H1 (cell line): ENCODE measurements around the gene PTPRE. TPM values are rescaled to one million over a fixed set of nuclear protein-coding genes. Genes with fewer than 3 reads are reported as not detected.

ENCODE experiments used
- CTCF ChIA-PET: fragments of 300-600 bp; sonication (Branson Sonifier 250); formaldehyde crosslinking; loops from one replicate; lab custom pipeline; 2021; ENCODE audit not compliant: partially characterized antibody; lab: Charles Lee
- POLR2A ChIA-PET: fragments of 300-600 bp; sonication (Branson Sonifier 250); formaldehyde crosslinking; loops from one replicate; lab custom pipeline; 2021; ENCODE audit warnings: inconsistent platforms; ENCODE audit not compliant: partially characterized antibody; lab: Charles Lee
- DNase-seq, 2 experiments: peaks; one replicate each; pipeline versions ENCODE4 v3.0.0 to v3.0.0-alpha.2; 2010 to 2022; ENCODE audit warnings: low spot score in 2 of 2, low read depth in 1 of 2, mixed read lengths in 1 of 2
- FAIRE-seq: peaks from 2 replicates; lab custom pipeline; 2011; peaks lifted over from hg19 to GRCh38; lab: Jason Lieb, UNC
- H2AFZ ChIP-seq: 2 replicates; pipeline ENCODE4 v1.8.1; 2012; ENCODE audit warnings: low read length, inconsistent platforms
- H2AK5ac ChIP-seq: 2 replicates; pipeline ENCODE4 v1.6.1; 2013; ENCODE audit warnings: low read depth, low read length
- H2BK120ac ChIP-seq: replicated peaks from 2 replicates; pipeline ENCODE3; 2013; ENCODE audit warnings: low read depth, low read length, inconsistent platforms
- H2BK12ac ChIP-seq: 2 replicates; pipeline ENCODE4 v1.6.1; 2013; ENCODE audit warnings: low read depth, low read length
- H2BK15ac ChIP-seq: 2 replicates; pipeline ENCODE4 v1.6.1; 2013; ENCODE audit warnings: low read length
- H2BK20ac ChIP-seq: 2 replicates; pipeline ENCODE4 v1.6.1; 2013; ENCODE audit warnings: low read length
- H2BK5ac ChIP-seq: 2 replicates; pipeline ENCODE4 v1.6.1; 2013; ENCODE audit warnings: low read depth, low read length
- H3K14ac ChIP-seq: 2 replicates; pipeline ENCODE4 v1.6.1; 2013; ENCODE audit warnings: inconsistent platforms; ENCODE audit not compliant: insufficient read length
- H3K18ac ChIP-seq: 2 replicates; pipeline ENCODE4 v1.6.1; 2013; ENCODE audit warnings: low read length; ENCODE audit errors: extremely low read depth
- H3K23ac ChIP-seq: 2 replicates; pipeline ENCODE4 v1.6.1; 2013; ENCODE audit warnings: inconsistent platforms; ENCODE audit not compliant: insufficient read length
- H3K23me2 ChIP-seq: 2 replicates; pipeline ENCODE4 v1.6.1; 2013; ENCODE audit warnings: low read depth, low read length
- H3K27ac ChIP-seq: 2 replicates; pipeline ENCODE4 v1.6.1; 2011; ENCODE audit warnings: low read depth, low read length, inconsistent platforms
- H3K27me3 ChIP-seq, 4 experiments: replicated peaks in 1 of 4; 1 replicate in 1 of 4; 2 replicates in 3 of 4; pipeline versions ENCODE4 v1.6.1 to v1.8.1; 2011 to 2013; ENCODE audit warnings: low read length in 3 of 4, mild to moderate bottlenecking in 3 of 4, inconsistent platforms in 2 of 4, mixed read lengths in 2 of 4, moderate library complexity in 1 of 4; ENCODE audit not compliant: control insufficient read depth in 3 of 4, insufficient read depth in 3 of 4; ENCODE audit errors: extremely low read depth in 1 of 4
- H3K36me3 ChIP-seq, 4 experiments: 2 replicates each; pipeline versions ENCODE4 v1.6.1 to v1.8.1; 2011 to 2013; ENCODE audit warnings: mild to moderate bottlenecking in 4 of 4, low read length in 3 of 4, moderate library complexity in 2 of 4, control low read depth in 1 of 4, inconsistent platforms in 1 of 4; ENCODE audit not compliant: insufficient read depth in 4 of 4, control insufficient read depth in 2 of 4
- H3K4ac ChIP-seq: replicated peaks from 2 replicates; pipeline ENCODE3; 2013; ENCODE audit warnings: low read length, low read depth, mixed read lengths, inconsistent platforms; ENCODE audit not compliant: insufficient read length
- H3K4me1 ChIP-seq, 4 experiments: replicated peaks in 1 of 4; 1 replicate in 1 of 4; 2 replicates in 3 of 4; pipeline versions ENCODE4 v1.6.1 to v1.8.1; 2011 to 2013; ENCODE audit warnings: low read length in 3 of 4, inconsistent platforms in 2 of 4, mixed read lengths in 1 of 4; ENCODE audit not compliant: insufficient read depth in 4 of 4, control insufficient read depth in 3 of 4
- H3K4me2 ChIP-seq, 2 experiments: 2 replicates each; pipeline versions ENCODE4 v1.6.1 to v1.8.1; 2011 to 2013; ENCODE audit warnings: low read depth in 2 of 2, low read length in 2 of 2, control low read depth in 1 of 2, inconsistent platforms in 1 of 2, mild to moderate bottlenecking in 1 of 2; ENCODE audit not compliant: insufficient read depth in 1 of 2
- H3K4me3 ChIP-seq, 4 experiments: fragments of 200-600, 300-600 bp in 1 of 4; sonication (generic), shearing (Covaris generic), sonication (Bioruptor Twin) in 1 of 4; 2 replicates each; pipeline versions ENCODE4 v1.5.1 to v1.8.1; 2011 to 2016; ENCODE audit warnings: low read length in 4 of 4, low read depth in 3 of 4, control low read depth in 2 of 4, inconsistent platforms in 2 of 4, mild to moderate bottlenecking in 2 of 4, mixed read lengths in 1 of 4, moderate library complexity in 1 of 4; ENCODE audit not compliant: insufficient read depth in 2 of 4; ENCODE audit errors: extremely low read depth in 1 of 4
- H3K56ac ChIP-seq: replicated peaks from 2 replicates; pipeline ENCODE3; 2013; ENCODE audit warnings: low read depth, mild to moderate bottlenecking, mixed read lengths, low read length, inconsistent platforms; ENCODE audit not compliant: insufficient read length
- H3K79me1 ChIP-seq: 2 replicates; pipeline ENCODE4 v1.6.1; 2013; ENCODE audit warnings: low read depth, low read length, control low read depth
- H3K79me2 ChIP-seq, 2 experiments: 2 replicates each; pipeline versions ENCODE4 v1.6.1 to v1.8.1; 2012 to 2013; ENCODE audit warnings: low read length in 2 of 2, mild to moderate bottlenecking in 2 of 2, inconsistent platforms in 1 of 2; ENCODE audit not compliant: insufficient read depth in 2 of 2, control insufficient read depth in 1 of 2
- H3K9ac ChIP-seq, 4 experiments: replicated peaks in 1 of 4; 1 replicate in 1 of 4; 2 replicates in 3 of 4; pipeline versions ENCODE4 v1.6.1 to v1.8.1; 2011 to 2013; ENCODE audit warnings: low read depth in 3 of 4, low read length in 3 of 4, control low read depth in 2 of 4, mild to moderate bottlenecking in 2 of 4, moderate library complexity in 2 of 4, inconsistent platforms in 1 of 4; ENCODE audit errors: extremely low read depth in 1 of 4
- H3K9me3 ChIP-seq, 2 experiments: 2 replicates each; pipeline versions ENCODE4 v1.6.1 to v1.8.1; 2012 to 2013; ENCODE audit warnings: mild to moderate bottlenecking in 2 of 2, moderate library complexity in 2 of 2, control low read depth in 1 of 2, inconsistent platforms in 1 of 2, low read depth in 1 of 2, low read length in 1 of 2, mixed read lengths in 1 of 2; ENCODE audit not compliant: insufficient read depth in 2 of 2
- H4K20me1 ChIP-seq, 2 experiments: replicated peaks in 1 of 2; 2 replicates each; pipeline versions ENCODE3 to v1.8.1; 2011 to 2013; ENCODE audit warnings: inconsistent platforms in 2 of 2, low read length in 2 of 2, mild to moderate bottlenecking in 1 of 2; ENCODE audit not compliant: insufficient read depth in 2 of 2, control insufficient read depth in 1 of 2
- H4K5ac ChIP-seq: 2 replicates; pipeline ENCODE4 v1.6.1; 2013; ENCODE audit warnings: low read length, low read depth, mixed read lengths, inconsistent platforms; ENCODE audit not compliant: insufficient read length
- H4K8ac ChIP-seq: 2 replicates; pipeline ENCODE4 v1.8.0; 2013; ENCODE audit warnings: mild to moderate bottlenecking, moderate library complexity, low read length, inconsistent platforms; ENCODE audit not compliant: insufficient read depth; ENCODE audit errors: extremely low read depth
- H4K91ac ChIP-seq: replicated peaks from 2 replicates; pipeline ENCODE3; 2013; ENCODE audit warnings: low read length, mixed read lengths, inconsistent platforms; ENCODE audit not compliant: insufficient read length
- BRCA1 ChIP-seq: IDR thresholded peaks from 2 replicates; pipeline ENCODE4 v1.6.1; 2012; ENCODE audit warnings: low read depth, low read length, improper control_type of control experiment
- CBX8 ChIP-seq: fragments of 300-800, 300-1000 bp; sonication (generic); IDR thresholded peaks from 2 replicates; pipeline ENCODE4 v1.7.1; 2016; ENCODE audit warnings: low read depth, low read length, borderline replicate concordance
- CEBPB ChIP-seq: IDR thresholded peaks from 2 replicates; pipeline ENCODE4 v1.6.1; 2012; ENCODE audit warnings: low read depth, low read length
- E2F6 ChIP-seq: IDR thresholded peaks from 2 replicates; pipeline ENCODE4 v1.6.1; 2012; ENCODE audit warnings: inconsistent platforms
- EGR1 ChIP-seq: IDR thresholded peaks from 2 replicates; pipeline ENCODE4 v1.6.1; 2011; ENCODE audit warnings: low read depth, low read length, borderline replicate concordance
- GTF2F1 ChIP-seq: IDR thresholded peaks from 2 replicates; pipeline ENCODE4 v1.6.1; 2012; ENCODE audit warnings: low read depth, low read length, improper control_type of control experiment, borderline replicate concordance
- JUND ChIP-seq: IDR thresholded peaks from 2 replicates; pipeline ENCODE4 v1.6.1; 2011; ENCODE audit warnings: mild to moderate bottlenecking, improper control_type of control experiment, low read length
- KDM1A ChIP-seq: fragments of 200-600, 300-600 bp; sonication (generic); IDR thresholded peaks from 2 replicates; pipeline ENCODE4 v1.7.1; 2016; ENCODE audit warnings: mild to moderate bottlenecking, low read length, borderline replicate concordance
- NANOG ChIP-seq: IDR thresholded peaks from 2 replicates; pipeline ENCODE4 v1.6.1; 2011; ENCODE audit warnings: low read length, low read depth, mild to moderate bottlenecking, inconsistent platforms; ENCODE audit not compliant: insufficient read depth, poor library complexity, severe bottlenecking
- POU5F1 ChIP-seq: IDR thresholded peaks from 2 replicates; pipeline ENCODE4 v1.6.1; 2011; ENCODE audit warnings: low read depth, mild to moderate bottlenecking, low read length, moderate library complexity
- SP2 ChIP-seq: IDR thresholded peaks from 2 replicates; pipeline ENCODE4 v1.6.1; 2012; ENCODE audit warnings: mild to moderate bottlenecking, low read length, inconsistent platforms
- SRF ChIP-seq: IDR thresholded peaks from 2 replicates; pipeline ENCODE4 v1.6.1; 2011; ENCODE audit warnings: mild to moderate bottlenecking, low read depth, low read length, moderate library complexity
- TBP ChIP-seq: IDR thresholded peaks from 2 replicates; pipeline ENCODE4 v1.6.1; 2011; ENCODE audit warnings: low read depth, low read length, improper control_type of control experiment
- YY1 ChIP-seq: IDR thresholded peaks from 2 replicates; pipeline ENCODE4 v1.6.1; 2011; ENCODE audit warnings: low read depth, mild to moderate bottlenecking, low read length
- WGBS, 2 experiments: shearing (Covaris generic) in 1 of 2; methylation state at CpG; one replicate each; pipeline versions ENCODE4 v1.1.6 to v1.1.7; 2013 to 2015; ENCODE audit warnings: low lambda C conversion rate in 2 of 2, mixed read lengths in 2 of 2, inconsistent platforms in 1 of 2, low coverage in 1 of 2, missing lambda C conversion rate in 1 of 2; ENCODE audit not compliant: insufficient replicate concordance in 2 of 2, insufficient coverage in 1 of 2, insufficient read length in 1 of 2; ENCODE audit errors: extremely low coverage in 1 of 2, missing lambda C conversion rate in 1 of 2; 5-methylcytosine and 5-hydroxymethylcytosine counted together
- polyA plus RNA-seq, 7 experiments: library from polyadenylated mRNA; depleted of rRNA in 3 of 7; stranded (reverse) in 5 of 7; unstranded in 2 of 7; fragments of >200 nt in 5 of 7; fragments of 200-250 nt in 2 of 7; gene quantifications; 1 replicate in 5 of 7; 2 replicates in 1 of 7; 4 replicates in 1 of 7; pipeline versions ENCODE4 v1.2.1 to v1.2.3, GENCODE V29; 2011 to 2013; ENCODE audit warnings: missing spikeins in 2 of 7, mixed read lengths in 2 of 7
- total RNA-seq: library from RNA; stranded (reverse); fragmentation: NEBNext Ultra II Directional; extraction: Animal tissue kit (Norgen Biotek cat#: 25700); gene quantifications from 2 replicates; pipeline ENCODE4 v1.2.1, GENCODE V29; 2021

The PTPRE gene
- total and polyA plus RNA-seq, 2 of the 8 experiments (the other 6 are each of a cell fraction or from before 2014, with no cell fraction given), result 0.33 to 0.54 TPM

- Histone ChIP-seq H3K56ac (no peak overlapping the region), H2BK12ac (no peak overlapping the region), H3K23me2 (0 out of 2 replicates have a peak, but pooled peaks cover 4% of the 10 kb centered on the region), H3K4ac (no peak overlapping the region), H2AK5ac (no peak overlapping the region), H2BK5ac (no peak overlapping the region), H3K18ac (no peak overlapping the region), H4K91ac (no peak overlapping the region), H4K20me1 (peaks cover 0 to 4% of the 10 kb centered on the region in 2 experiments), H3K4me1 (peaks cover 0 to 3% (median 0%) of the 10 kb centered on the region in 4 experiments; a peak in 1 of 7 replicates), H2BK120ac (no peak overlapping the region), H2BK15ac (no peak overlapping the region), H3K4me2 (no peak overlapping the region), H4K5ac (no peak overlapping the region), H3K14ac (no peak overlapping the region), H3K23ac (no peak overlapping the region), H3K4me3 (no peak overlapping the region), H3K9me3 (no peaks in the 10 kb centered on the region), H2AFZ (no peak overlapping the region), H3K79me2 (no peaks in the 10 kb centered on the region), H2BK20ac (no peak overlapping the region), H3K36me3 (no peaks in the 10 kb centered on the region), H3K9ac (no peak overlapping the region), H3K79me1 (0 out of 2 replicates have a peak, but pooled peaks cover 2% of the 10 kb centered on the region), H3K27me3 (0 out of 7 replicates have a peak, but pooled peaks cover 0 to 2% (median 0%) of the 10 kb centered on the region in 4 experiments), H4K8ac (no peak overlapping the region), H3K27ac (no peak overlapping the region)
- no peak for DNase-seq
- CTCF ChIA-PET, result interaction anchor here (0.7 to 5.4 kb wide), 13 partner anchors 8 to 218 kb away, joined by 3 to 52 read pairs (median 6); partner anchors contain the start of gene PTPRE
- WGBS, 2 experiments, result 82% methylated on average over 6 of the region's 6 CpGs; no CpG with 5 or more reads in 1 of the 2 experiments
- POLR2A ChIA-PET, result interaction anchor here (0.6 kb wide), 1 partner anchor 467 kb away, joined by 3 read pairs; no protein-coding TSS in a partner anchor
- FAIRE-seq, result no peak
- TF ChIP-seq BRCA1, result no peak
- TF ChIP-seq TBP, result no peak
- TF ChIP-seq SRF, result no peak
- TF ChIP-seq EGR1, result no peak
- no peak for TF ChIP-seq E2F6
- no peak for TF ChIP-seq SP2
- TF ChIP-seq NANOG, result no peak
- TF ChIP-seq KDM1A, result no peak
- TF ChIP-seq POU5F1, result no peak
- no peak for TF ChIP-seq JUND
- TF ChIP-seq YY1, result no peak
- TF ChIP-seq CEBPB, result no peak
- no peak for TF ChIP-seq CBX8
- no peak for TF ChIP-seq GTF2F1
Observed at GRCh38 chr10:128072046-128072445, 165.1 kb downstream of the PTPRE start.
